OCI-LY3 (cell line): ENCODE data around the gene HEATR3.

Experiments used
- H2AFZ ChIP-seq: fragments of 200-600, 300-600 bp; shearing (Covaris generic); 2 replicates; pipeline ENCODE4 v1.6.0; 2014; ENCODE audit warnings: antibody characterized with exemption, low read depth, low read length
- H3K27ac ChIP-seq: fragments of 200-600, 300-600 bp; sonication (generic); 2 replicates; pipeline ENCODE4 v1.5.1; 2014; ENCODE audit warnings: mild to moderate bottlenecking, low read length, moderate library complexity, mixed read lengths
- H3K27me3 ChIP-seq: fragments of 200-600, 300-600 bp; sonication (generic); 2 replicates; pipeline ENCODE4 v1.6.1; 2014; ENCODE audit warnings: low read depth, low read length, mixed read lengths
- H3K36me3 ChIP-seq: fragments of 200-600, 300-600 bp; sonication (generic); replicated peaks from 2 replicates; pipeline ENCODE3; 2014; ENCODE audit warnings: low read depth, low read length, mixed read lengths
- H3K4me1 ChIP-seq: fragments of 300-600, 200-600 bp; sonication (generic); 2 replicates; pipeline ENCODE4 v1.6.1; 2014; ENCODE audit warnings: low read length, mixed read lengths
- H3K4me2 ChIP-seq: fragments of 200-600, 300-600 bp; sonication (generic); 2 replicates; pipeline ENCODE4 v1.6.1; 2014; ENCODE audit warnings: low read length, mixed read lengths
- H3K4me3 ChIP-seq: fragments of 300-600, 200-600 bp; sonication (generic); 2 replicates; pipeline ENCODE4 v1.5.1; 2014; ENCODE audit warnings: antibody characterized with exemption, mild to moderate bottlenecking, low read length, moderate library complexity
- H3K79me2 ChIP-seq: fragments of 300-600, 200-600 bp; shearing (Covaris generic); 2 replicates; pipeline ENCODE4 v1.6.1; 2014; ENCODE audit warnings: mild to moderate bottlenecking, low read length, mixed read lengths
- H3K9ac ChIP-seq: fragments of 300-600, 200-600 bp; shearing (Covaris generic); 2 replicates; pipeline ENCODE4 v1.6.0; 2014; ENCODE audit warnings: mild to moderate bottlenecking, low read length, moderate library complexity
- H3K9me3 ChIP-seq: fragments of 200-600, 300-600 bp; shearing (Covaris generic); 2 replicates; pipeline ENCODE4 v1.6.1; 2014; ENCODE audit warnings: low read length, mixed read lengths; ENCODE audit not compliant: insufficient read depth
- H4K20me1 ChIP-seq: fragments of 200-600, 300-600 bp; sonication (generic); 2 replicates; pipeline ENCODE4 v1.6.1; 2016; ENCODE audit warnings: low read length, mixed read lengths; ENCODE audit not compliant: insufficient read depth
- CTCF ChIP-seq: fragments of 200-600, 300-600 bp; sonication (generic); IDR thresholded peaks from 2 replicates; pipeline ENCODE4 v1.5.1; 2014; ENCODE audit warnings: antibody characterized with exemption, low read length, low read depth
- EZH2phosphoT487 ChIP-seq: fragments of 200-600 bp; shearing (Covaris generic); IDR thresholded peaks from 2 replicates; pipeline ENCODE4 v1.6.1; 2018; ENCODE audit warnings: antibody characterized with exemption, mixed run types, low read depth

HEATR3 gene

GRCh38 chr16:50045412-50045811, 20.4 kb upstream of the HEATR3 start:
- Histone ChIP-seq H3K9me3 (no peaks in the 10 kb centered on the region), H3K36me3 (no peaks in the 10 kb centered on the region), H3K9ac (no peak overlapping the region), H3K4me2 (no peak overlapping the region), H3K4me3 (no peak overlapping the region), H3K27me3 (peaks cover 14% of the 10 kb centered on the region), H2AFZ (no peak overlapping the region), H4K20me1 (no peaks in the 10 kb centered on the region), H3K4me1 (no peaks in the 10 kb centered on the region), H3K79me2 (no peaks in the 10 kb centered on the region), H3K27ac (no peak overlapping the region)
- TF ChIP-seq EZH2phosphoT487 (no peak), CTCF (no peak)

GRCh38 chr16:50046853-50047252, 18.9 kb upstream of the HEATR3 start:
- H3K4me1 ChIP-seq = no peaks in the 10 kb centered on the region
- no peak overlapping the region for H3K9ac ChIP-seq
- H3K9me3 ChIP-seq = no peaks in the 10 kb centered on the region
- no peak overlapping the region for H3K27ac ChIP-seq
- H3K4me3 ChIP-seq = no peak overlapping the region
- no peak for TF ChIP-seq EZH2phosphoT487
- no peak for TF ChIP-seq CTCF
- H3K79me2 ChIP-seq = no peaks in the 10 kb centered on the region
- peaks cover 14% of the 10 kb centered on the region for H3K27me3 ChIP-seq
- no peak overlapping the region for H2AFZ ChIP-seq
- H4K20me1 ChIP-seq = no peaks in the 10 kb centered on the region
- no peak overlapping the region for H3K4me2 ChIP-seq
- H3K36me3 ChIP-seq = no peaks in the 10 kb centered on the region

- no peaks in the 10 kb centered on the region for H3K9me3 ChIP-seq
- no peak overlapping the region for H3K4me3 ChIP-seq
- no peak overlapping the region for H2AFZ ChIP-seq
- TF ChIP-seq CTCF (no peak), EZH2phosphoT487 (no peak)
- no peaks in the 10 kb centered on the region for H3K4me1 ChIP-seq
- H3K36me3 ChIP-seq = no peaks in the 10 kb centered on the region
- H3K9ac ChIP-seq = no peak overlapping the region
- no peak overlapping the region for H3K4me2 ChIP-seq
- H3K27ac ChIP-seq = no peak overlapping the region
- peaks cover 9% of the 10 kb centered on the region; the same call in 1 of the 2 replicates for H3K27me3 ChIP-seq
- no peaks in the 10 kb centered on the region for H4K20me1 ChIP-seq
- no peaks in the 10 kb centered on the region for H3K79me2 ChIP-seq
Measured at GRCh38 chr16:50047864-50048263, 17.9 kb upstream of the HEATR3 start.

GRCh38 chr16:50050802-50051201, 15.0 kb upstream of the HEATR3 start:
- no peaks in the 10 kb centered on the region for H3K79me2 ChIP-seq
- no peaks in the 10 kb centered on the region for H3K27me3 ChIP-seq
- H3K36me3 ChIP-seq = no peaks in the 10 kb centered on the region
- H3K4me3 ChIP-seq = no peak overlapping the region
- no peak overlapping the region for H3K9ac ChIP-seq
- TF ChIP-seq CTCF = no peak
- no peak for TF ChIP-seq EZH2phosphoT487
- H3K4me1 ChIP-seq = no peaks in the 10 kb centered on the region
- no peak overlapping the region for H3K27ac ChIP-seq
- H2AFZ ChIP-seq = no peak overlapping the region
- H3K4me2 ChIP-seq = no peak overlapping the region
- H3K9me3 ChIP-seq = no peaks in the 10 kb centered on the region
- no peaks in the 10 kb centered on the region for H4K20me1 ChIP-seq
